K562 (cell line): Measurements from ENCODE around the gene FLCN. TPM values are rescaled to one million over a fixed set of nuclear protein-coding genes. Genes with fewer than 3 reads are reported as not detected.

Source experiments
- ATAC-seq: fragments of 200-7000 bp; cut with Tn5 transposase; 3 replicates; pipeline ENCODE4 v1.9.1; 2020; ENCODE audit warnings: moderate library complexity
- BruUV-seq: library from RNA; stranded (reverse); fragments of 400-500 nt; replicated peaks from 2 replicates; lab custom pipeline; 2021; lab: Mats Ljungman, UMichigan
- CTCF ChIA-PET: fragments of 300-600 bp; formaldehyde crosslinking; extraction: SDS; loops from one replicate; lab custom pipeline; 2021; ENCODE audit warnings: low intra/inter-chr PET ratio; lab: Yijun Ruan, JAX
- POLR2A ChIA-PET: fragments of 300-600, 350-650 bp; sonication (Branson Sonifier 250); formaldehyde crosslinking; extraction: SDS; loops from one replicate; lab custom pipeline; 2021; ENCODE audit warnings: antibody characterized with exemption, inconsistent platforms; lab: Yijun Ruan, JAX
- DNase-seq, 4 experiments: peaks; one replicate each; pipeline versions ENCODE4 v3.0.0 to v3.0.0-alpha.2; 2011 to 2018; ENCODE audit warnings: low spot score in 3 of 4, mixed read lengths in 3 of 4; ENCODE audit errors: extremely low read depth in 1 of 4
- FAIRE-seq: peaks from 2 replicates; lab custom pipeline; 2011; peaks lifted over from hg19 to GRCh38; lab: Jason Lieb, UNC
- H2AFZ ChIP-seq: 2 replicates; pipeline ENCODE4 v1.6.0; 2011; ENCODE audit warnings: low read depth, low read length, control low read depth, inconsistent platforms
- H3K27ac ChIP-seq: fragments of 200-600 bp; 3 replicates; pipeline ENCODE4 v1.8.0; 2011; ENCODE audit warnings: low read depth, mild to moderate bottlenecking, control low read depth, inconsistent platforms, low read length, moderate library complexity, mixed read lengths; ENCODE audit errors: extremely low read depth
- H3K27me3 ChIP-seq, 2 experiments: fragments of 300-600 bp in 1 of 2; 2 replicates in 1 of 2; 3 replicates in 1 of 2; pipeline versions ENCODE4 v1.6.0 to v1.8.0; 2011; ENCODE audit warnings: inconsistent platforms in 2 of 2, low read length in 2 of 2, mild to moderate bottlenecking in 1 of 2, mixed read lengths in 1 of 2, moderate library complexity in 1 of 2; ENCODE audit not compliant: control insufficient read depth in 2 of 2, insufficient read depth in 2 of 2
- H3K36me3 ChIP-seq: fragments of 300-600 bp; 3 replicates; pipeline ENCODE4 v1.8.0; 2011; ENCODE audit warnings: mild to moderate bottlenecking, low read length, inconsistent platforms; ENCODE audit not compliant: control insufficient read depth, insufficient read depth
- H3K4me1 ChIP-seq, 2 experiments: fragments of 200-600 bp in 1 of 2; replicated peaks in 1 of 2; 2 replicates in 1 of 2; 3 replicates in 1 of 2; pipeline versions ENCODE4 v1.5.1 to v1.8.0; 2011; ENCODE audit warnings: inconsistent platforms in 2 of 2, low read length in 2 of 2, mild to moderate bottlenecking in 1 of 2, mixed read lengths in 1 of 2, moderate library complexity in 1 of 2; ENCODE audit not compliant: control insufficient read depth in 2 of 2, insufficient read depth in 2 of 2
- H3K4me2 ChIP-seq: 2 replicates; pipeline ENCODE4 v1.6.1; 2011; ENCODE audit warnings: low read length, control low read depth, inconsistent platforms, mixed read lengths; ENCODE audit not compliant: insufficient read depth
- H3K4me3 ChIP-seq: fragments of 200-600 bp; sonication (generic), shearing (Covaris generic); 2 replicates; pipeline ENCODE4 v1.5.1; 2016; ENCODE audit warnings: control low read depth, inconsistent platforms
- H3K79me2 ChIP-seq: fragments of 200-600 bp; 3 replicates; pipeline ENCODE4 v1.8.0; 2011; ENCODE audit warnings: low read length, inconsistent platforms; ENCODE audit not compliant: control insufficient read depth, insufficient read depth
- H3K9ac ChIP-seq, 2 experiments: 2 replicates each; pipeline versions ENCODE4 v1.6.0 to v1.6.1; 2011; ENCODE audit warnings: low read depth in 2 of 2, low read length in 2 of 2, control low read depth in 1 of 2, inconsistent platforms in 1 of 2, mild to moderate bottlenecking in 1 of 2, mixed read lengths in 1 of 2; ENCODE audit not compliant: insufficient read depth in 1 of 2
- H3K9me1 ChIP-seq: one replicate; pipeline ENCODE4 v1.6.0; 2011; ENCODE audit warnings: inconsistent platforms, mild to moderate bottlenecking, low read length, moderate library complexity; ENCODE audit not compliant: control insufficient read depth, insufficient read depth
- H3K9me3 ChIP-seq: replicated peaks from 2 replicates; pipeline ENCODE4 v1.5.1; 2011; ENCODE audit warnings: low read depth, low read length, inconsistent platforms; ENCODE audit not compliant: control insufficient read depth, insufficient read depth
- H4K20me1 ChIP-seq: replicated peaks from 2 replicates; pipeline ENCODE4 v1.6.1; 2011; ENCODE audit warnings: low read length, inconsistent platforms, mixed read lengths; ENCODE audit not compliant: control insufficient read depth, insufficient read depth
- ARID3B ChIP-seq: fragments of 250-450 bp; sonication (Bioruptor Pico); IDR thresholded peaks from 2 replicates; pipeline ENCODE4 v1.4.0; 2020; ENCODE audit warnings: borderline replicate concordance
- ATF3 ChIP-seq, 2 experiments: fragments of 450-650 bp in 1 of 2; sonication (generic) in 1 of 2; formaldehyde crosslinking in 1 of 2; IDR thresholded peaks in 1 of 2; conservative IDR thresholded peaks in 1 of 2; 2 replicates each; pipeline versions ENCODE4 v1.6.1 to v1.8.1; 2016 to 2023; ENCODE audit warnings: mild to moderate bottlenecking in 2 of 2, moderate library complexity in 2 of 2, inconsistent platforms in 1 of 2, missing genetic modification reagents in 1 of 2
- BRCA1 ChIP-seq, 2 experiments: fragments of 450-650 bp in 1 of 2; sonication (generic) in 1 of 2; formaldehyde crosslinking in 1 of 2; IDR thresholded peaks; 2 replicates each; pipeline versions ENCODE4 v1.5.0 to v1.6.1; 2017 to 2020; ENCODE audit warnings: mild to moderate bottlenecking in 1 of 2, missing genetic modification reagents in 1 of 2
- CAMTA2 ChIP-seq: fragments of 250-450 bp; sonication (Bioruptor Pico); conservative IDR thresholded peaks from 2 replicates; pipeline ENCODE4 v1.5.1; 2022
- CREB5 ChIP-seq: fragments of 250-450 bp; sonication (Bioruptor Pico); IDR thresholded peaks from 2 replicates; pipeline ENCODE4 v1.5.0; 2020; ENCODE audit warnings: mild to moderate bottlenecking
- HIVEP1 ChIP-seq: fragments of 250-450 bp; sonication (Bioruptor Pico); IDR thresholded peaks from 2 replicates; pipeline ENCODE4 v1.4.0; 2020; ENCODE audit warnings: mild to moderate bottlenecking
- NCOA2 ChIP-seq, 2 experiments: fragments of 450-650 bp; IDR thresholded peaks; 2 replicates each; pipeline ENCODE4 v1.6.1; 2018; ENCODE audit warnings: mild to moderate bottlenecking in 2 of 2, moderate library complexity in 1 of 2; ENCODE audit not compliant: partially characterized antibody in 2 of 2
- PCBP1 ChIP-seq: fragments of 200-400 bp; formaldehyde crosslinking; IDR thresholded peaks from 2 replicates; pipeline ENCODE4 v1.6.1; 2018; ENCODE audit warnings: mild to moderate bottlenecking, low read depth, low read length; ENCODE audit not compliant: poor library complexity, severe bottlenecking
- SAP30 ChIP-seq: fragments of 200-600 bp; sonication (generic); IDR thresholded peaks from 2 replicates; pipeline ENCODE4 v1.6.1; 2012; ENCODE audit warnings: borderline replicate concordance, low read depth, mild to moderate bottlenecking, moderate library complexity, low read length, control low read depth, inconsistent platforms; ENCODE audit not compliant: insufficient read depth, poor library complexity, severe bottlenecking
- SMARCE1 ChIP-seq: fragments of 450-650 bp; IDR thresholded peaks from 2 replicates; pipeline ENCODE4 v1.7.1; 2016; ENCODE audit warnings: mild to moderate bottlenecking
- SMC3 ChIP-seq: conservative IDR thresholded peaks from 2 replicates; pipeline ENCODE4 v1.6.1; 2011; ENCODE audit warnings: low read depth, low read length, improper control_type of control experiment; ENCODE audit not compliant: insufficient read depth
- THRAP3 ChIP-seq: fragments of 450-650 bp; IDR thresholded peaks from 2 replicates; pipeline ENCODE4 v1.6.1; 2016; ENCODE audit warnings: mild to moderate bottlenecking, inconsistent platforms, borderline replicate concordance
- U2AF2 ChIP-seq: fragments of 200-400 bp; formaldehyde crosslinking; optimal IDR thresholded peaks from 2 replicates; pipeline ENCODE3; 2017; ENCODE audit warnings: low read depth, mild to moderate bottlenecking, low read length
- ZC3H11A ChIP-seq: IDR thresholded peaks from 2 replicates; pipeline ENCODE4 v1.6.1; 2012; ENCODE audit warnings: low read depth, low read length, improper control_type of control experiment
- ZNF197 ChIP-seq: fragments of 200-800 bp; sonication (Bioruptor generic); IDR thresholded peaks from 2 replicates; pipeline ENCODE4 v1.6.1; 2016; ENCODE audit warnings: low read depth, missing genetic modification characterization, missing compliant biosample characterization
- ZNF347 ChIP-seq: fragments of 450-650 bp; formaldehyde crosslinking; IDR thresholded peaks from 2 replicates; pipeline ENCODE4 v1.4.0; 2020; ENCODE audit warnings: low read depth, mild to moderate bottlenecking, moderate library complexity
- ZNF696 ChIP-seq: fragments of 250-450 bp; sonication (Bioruptor Pico); conservative IDR thresholded peaks from 2 replicates; pipeline ENCODE4 v1.4.0; 2020; ENCODE audit warnings: mild to moderate bottlenecking, moderate library complexity
- in situ Hi-C: fragments of 300-500 bp; cut with MboI; formaldehyde crosslinking; loops from 4 replicates; pipeline ENCODE4 v1.15.0; 2018; ENCODE audit warnings: inconsistent platforms, mixed read lengths
- intact Hi-C: fragments of 100-400 bp; cut with micrococcal nuclease; formaldehyde crosslinking; loops from 2 replicates; pipeline ENCODE4 v1.14.2; 2022
- polyA plus RNA-seq, 8 experiments: library from polyadenylated mRNA; depleted of rRNA in 4 of 8; stranded (reverse) in 5 of 8; unstranded in 3 of 8; fragments of >200 nt; fragmentation: Nextera tagmentation in 2 of 8; fragmentation: Illumina TruSeq in 1 of 8; extraction: Ambion mirVana in 2 of 8; extraction: Trizol in 1 of 8; gene quantifications; 2 replicates each; pipeline versions ENCODE4 v1.2.1 to v1.2.3, GENCODE V29; 2011 to 2014; ENCODE audit warnings: inconsistent platforms in 1 of 8, missing spikeins in 1 of 8
- total RNA-seq, 7 experiments: library from RNA; depleted of rRNA in 6 of 7; stranded (reverse); fragments of >200 nt in 6 of 7; fragmentation: Illumina TruSeq in 2 of 7; extraction: Trizol in 2 of 7; gene quantifications; 2 replicates each; pipeline versions ENCODE4 v1.2.1 to v1.2.3, GENCODE V29; 2011 to 2021; ENCODE audit warnings: low replicate concordance in 1 of 7

Gene FLCN
- total and polyA plus RNA-seq, 9 of the 15 experiments (the other 6 are each of a cell fraction or from before 2014, with no cell fraction given), result 1.6 to 33.5 (median 10.9) TPM

- Histone ChIP-seq H3K79me2 (peaks cover 7% of the 10 kb centered on the region; the same call in 2 of the 3 replicates), H4K20me1 (no peaks in the 10 kb centered on the region), H3K27ac (no peak overlapping the region), H3K4me2 (no peak overlapping the region), H3K4me3 (no peak overlapping the region), H3K4me1 (no peaks in the 10 kb centered on the region; a peak in 1 of 5 replicates), H2AFZ (no peak overlapping the region), H3K36me3 (peaks cover 17% of the 10 kb centered on the region; the same call in 1 of the 3 replicates), H3K9ac (no peak overlapping the region), H3K9me3 (no peaks in the 10 kb centered on the region), H3K9me1 (no peaks in the 10 kb centered on the region), H3K27me3 (no peaks in the 10 kb centered on the region)
- no peak for DNase-seq
- FAIRE-seq, result no peak
- TF ChIP-seq U2AF2, result no peak
- no peak for TF ChIP-seq CAMTA2 (CRISPR knock-in tag)
- TF ChIP-seq NCOA2 (IDR thresholded peaks at IDR 0.05; ENCODE audit: partially characterized antibody in 2 of 2), result no peak
- no peak for TF ChIP-seq HIVEP1
- no peak for TF ChIP-seq ZNF197 (CRISPR knock-in tag)
- no peak for TF ChIP-seq ATF3 (IDR thresholded peaks at IDR 0.05)
- TF ChIP-seq ATF3 (CRISPR knock-in tag; conservative IDR thresholded peaks at IDR 0.05), result no peak
- TF ChIP-seq CREB5 (CRISPR knock-in tag), result no peak
- no peak for TF ChIP-seq BRCA1 (IDR thresholded peaks at IDR 0.05)
- TF ChIP-seq BRCA1 (CRISPR knock-in tag; IDR thresholded peaks at IDR 0.05), result no peak
- TF ChIP-seq SMC3, result no peak
- no peak for TF ChIP-seq PCBP1
- no peak for TF ChIP-seq ZC3H11A
- no peak for TF ChIP-seq SMARCE1
- TF ChIP-seq ZNF696 (CRISPR knock-in tag), result no peak
- no peak for TF ChIP-seq ZNF347
- TF ChIP-seq SAP30, result no peak
- no peak for TF ChIP-seq ARID3B (CRISPR knock-in tag)
- TF ChIP-seq THRAP3, result no peak
- CTCF ChIA-PET, result no interaction called here
- POLR2A ChIA-PET, result interaction anchor here (1.6 kb wide), 1 partner anchor 30 kb away, joined by 4 read pairs; no protein-coding TSS in a partner anchor
- intact Hi-C loops, result no loop called here
- in situ Hi-C loops, result no loop called here
- BruUV-seq, result no TSS peak
- ATAC-seq, result no peak
These were observed 40.2 kb downstream of the FLCN start for GRCh38 chr17:17196776-17197175.
